Measurements from ENCODE around the gene CCDC142. TPM values are rescaled to one million over a fixed set of nuclear protein-coding genes. Genes with fewer than 3 reads are reported as not detected.

The CCDC142 gene
- total RNA-seq, 4 donors from 2014 or later = 7.3 to 41.6 (median 13.7) TPM

- peaks cover 0 to 22% of the 10 kb centered on the region in 2 donors for H3K36me3 ChIP-seq
- no peak for ATAC-seq
- H3K4me1 ChIP-seq = peaks cover 0 to 73% (median 28%) of the 10 kb centered on the region in 3 donors
- H3K27me3 ChIP-seq = peaks cover 79% of the 10 kb centered on the region
- 67 to 78% methylated on average over 5 to 15 of the region's 45 CpGs for WGBS, 2 donors (ENCODE audit: low coverage in 1 of 2)
- no peaks in the 10 kb centered on the region for H3K9me3 ChIP-seq
- peak overlapping the region in 3 of 4 donors; percentile 55 to 81 (median 65) for H3K27ac ChIP-seq
- TF ChIP-seq POLR2AphosphoS5 (IDR thresholded peaks at IDR 0.05) (no peak), POLR2A (IDR thresholded peaks at IDR 0.05) (no peak), EP300 (IDR thresholded peaks at IDR 0.05) (no peak), CTCF (IDR thresholded peaks at IDR 0.05) (no peak)
- H3K4me3 ChIP-seq = peak overlapping the region; percentile 21 to 57
Measured at GRCh38 chr2:74503506-74504475, 21.0 kb upstream of the CCDC142 start.

GRCh38 chr2:74502720-74503505 is 20.1 kb upstream of the CCDC142 start:
- peak; percentile 63 for ATAC-seq
- peak overlapping the region; percentile 21 to 57 for H3K4me3 ChIP-seq
- H3K9me3 ChIP-seq = no peaks in the 10 kb centered on the region
- no CpG with 5 or more reads among the region's 67 CpGs for WGBS, 2 donors (ENCODE audit: low coverage in 1 of 2)
- H3K27me3 ChIP-seq = peaks cover 88% of the 10 kb centered on the region
- H3K4me1 ChIP-seq = peaks cover 0 to 76% (median 37%) of the 10 kb centered on the region in 3 donors
- H3K27ac ChIP-seq = peak overlapping the region in 3 of 4 donors; percentile 55 to 81 (median 65)
- TF ChIP-seq POLR2AphosphoS5 (IDR thresholded peaks at IDR 0.05) = peak; percentile 28
- no peak for TF ChIP-seq EP300 (IDR thresholded peaks at IDR 0.05)
- TF ChIP-seq CTCF (IDR thresholded peaks at IDR 0.05) = peak in 1 of 4 experiments; percentile 37
- peak; percentile 28 to 57 for TF ChIP-seq POLR2A (IDR thresholded peaks at IDR 0.05)
- H3K36me3 ChIP-seq = peaks cover 0 to 22% of the 10 kb centered on the region in 2 donors

- Histone ChIP-seq H3K9me3 (no peaks in the 10 kb centered on the region), H3K27ac (peak overlapping the region in 2 of 4 donors; percentile 65 to 81), H3K4me1 (peaks cover 0 to 81% (median 42%) of the 10 kb centered on the region in 3 donors), H3K4me3 (peak overlapping the region; percentile 21 to 57), H3K36me3 (peaks cover 0 to 22% of the 10 kb centered on the region in 2 donors), H3K27me3 (peaks cover 95% of the 10 kb centered on the region)
- TF ChIP-seq POLR2A (IDR thresholded peaks at IDR 0.05) (no peak), EP300 (IDR thresholded peaks at IDR 0.05) (no peak), CTCF (IDR thresholded peaks at IDR 0.05) (no peak), POLR2AphosphoS5 (IDR thresholded peaks at IDR 0.05) (no peak)
- no peak for ATAC-seq
- 33 to 100% methylated on average over 1 to 6 of the region's 32 CpGs for WGBS, 2 donors (ENCODE audit: low coverage in 1 of 2)
Measured at GRCh38 chr2:74502147-74502719, 19.4 kb upstream of the CCDC142 start.

- H3K27ac ChIP-seq = no peak overlapping the region
- no peak overlapping the region for H3K4me3 ChIP-seq
- peaks cover 100% of the 10 kb centered on the region for H3K27me3 ChIP-seq
- ATAC-seq = no peak
- H3K9me3 ChIP-seq = no peaks in the 10 kb centered on the region
- 70 to 79% methylated on average over 6 to 18 of the region's 18 CpGs for WGBS, 2 donors (ENCODE audit: low coverage in 1 of 2)
- H3K4me1 ChIP-seq = peaks cover 0 to 75% (median 40%) of the 10 kb centered on the region in 3 donors
- no peak for TF ChIP-seq EP300 (IDR thresholded peaks at IDR 0.05)
- TF ChIP-seq POLR2A (IDR thresholded peaks at IDR 0.05) = no peak
- no peak for TF ChIP-seq CTCF (IDR thresholded peaks at IDR 0.05)
- no peak for TF ChIP-seq POLR2AphosphoS5 (IDR thresholded peaks at IDR 0.05)
- peaks cover 0 to 22% of the 10 kb centered on the region in 2 donors for H3K36me3 ChIP-seq
Measured at GRCh38 chr2:74501335-74502071, 18.7 kb upstream of the CCDC142 start.
